ENCODE measurements around the gene RSKR.

Gene RSKR

DNA sequence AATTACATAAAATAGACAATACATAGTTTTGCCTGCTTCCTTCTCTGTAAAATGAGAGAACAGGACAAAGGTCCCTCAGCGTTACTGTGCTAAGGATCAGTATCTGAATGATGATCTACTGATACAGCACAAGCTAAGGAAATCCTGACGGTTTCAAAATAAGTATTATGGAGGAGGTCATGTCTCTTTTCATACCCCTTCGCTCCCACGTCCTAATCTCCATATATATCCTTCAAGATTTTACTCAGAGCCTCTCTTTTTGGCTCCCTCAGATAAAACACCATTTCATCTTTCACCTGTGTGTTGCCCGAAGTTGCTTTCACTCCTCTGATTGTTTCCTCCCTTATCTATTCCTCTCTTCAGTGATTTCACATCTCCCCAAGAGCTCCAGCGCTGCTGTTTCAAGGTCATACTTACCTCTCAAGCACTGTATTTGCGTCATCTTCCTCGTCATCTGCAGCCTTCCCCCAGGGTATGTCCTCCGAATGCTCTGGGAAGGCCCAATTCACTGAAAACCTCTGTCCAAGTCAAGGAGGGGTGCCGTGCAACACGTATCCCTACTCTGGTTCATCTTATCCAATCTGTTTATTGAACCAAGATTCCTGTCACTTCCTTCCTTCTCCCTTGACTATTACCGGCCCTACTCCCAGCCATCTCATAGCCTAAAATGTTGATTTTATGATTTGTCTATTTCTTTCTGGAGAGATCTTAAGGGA is 32.2 kb upstream of the RSKR start:
- Histone ChIP-seq H3K36me3 (ENCODE audit: control insufficient read depth in 1 of 2, insufficient read depth in 2 of 2, low read length in 2 of 2) (peaks cover 13 to 29% of the 10 kb centered on the region in 2 donors), H3K4me3 (ENCODE audit: low read depth in 1 of 2, low read length in 2 of 2) (peak overlapping the region; percentile 66 to 94), H3K4me1 (ENCODE audit: control insufficient read depth in 1 of 2, insufficient read depth in 2 of 2, low read length in 2 of 2) (peaks cover 18 to 31% of the 10 kb centered on the region in 2 donors), H3K27ac (ENCODE audit: low read length) (peak overlapping the region; percentile 92), H3K27me3 (ENCODE audit: low read depth, low read length) (no peaks in the 10 kb centered on the region), H3K9me3 (ENCODE audit: control insufficient read depth in 1 of 2, low read length in 2 of 2) (no peaks in the 10 kb centered on the region)

DNA sequence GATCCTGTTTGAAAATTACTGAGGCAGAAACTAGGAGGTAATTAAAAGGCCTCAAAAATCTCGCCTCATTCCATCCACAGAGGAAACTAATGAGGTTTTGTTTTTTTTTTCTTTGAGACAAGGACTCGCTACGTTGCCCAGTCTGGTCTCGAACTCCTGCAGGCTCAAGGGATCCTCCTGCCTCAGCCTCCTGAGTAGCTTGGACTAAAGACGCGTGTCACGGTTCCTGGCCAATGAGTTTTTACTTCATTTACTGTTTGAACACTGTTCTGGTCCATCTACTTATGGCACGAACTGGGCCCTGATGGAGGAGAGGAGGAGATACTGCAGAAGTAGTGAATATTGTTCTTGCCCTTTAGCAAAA is 31.6 kb upstream of the RSKR start:
- peak overlapping the region; percentile 66 to 94 for H3K4me3 ChIP-seq (ENCODE audit: low read depth in 1 of 2, low read length in 2 of 2)
- H3K27me3 ChIP-seq (ENCODE audit: low read depth, low read length), result no peaks in the 10 kb centered on the region
- peaks cover 18 to 31% of the 10 kb centered on the region in 2 donors for H3K4me1 ChIP-seq (ENCODE audit: control insufficient read depth in 1 of 2, insufficient read depth in 2 of 2, low read length in 2 of 2)
- H3K9me3 ChIP-seq (ENCODE audit: control insufficient read depth in 1 of 2, low read length in 2 of 2), result no peaks in the 10 kb centered on the region
- peak overlapping the region; percentile 92 for H3K27ac ChIP-seq (ENCODE audit: low read length)
- H3K36me3 ChIP-seq (ENCODE audit: control insufficient read depth in 1 of 2, insufficient read depth in 2 of 2, low read length in 2 of 2), result peaks cover 20 to 35% of the 10 kb centered on the region in 2 donors

DNA sequence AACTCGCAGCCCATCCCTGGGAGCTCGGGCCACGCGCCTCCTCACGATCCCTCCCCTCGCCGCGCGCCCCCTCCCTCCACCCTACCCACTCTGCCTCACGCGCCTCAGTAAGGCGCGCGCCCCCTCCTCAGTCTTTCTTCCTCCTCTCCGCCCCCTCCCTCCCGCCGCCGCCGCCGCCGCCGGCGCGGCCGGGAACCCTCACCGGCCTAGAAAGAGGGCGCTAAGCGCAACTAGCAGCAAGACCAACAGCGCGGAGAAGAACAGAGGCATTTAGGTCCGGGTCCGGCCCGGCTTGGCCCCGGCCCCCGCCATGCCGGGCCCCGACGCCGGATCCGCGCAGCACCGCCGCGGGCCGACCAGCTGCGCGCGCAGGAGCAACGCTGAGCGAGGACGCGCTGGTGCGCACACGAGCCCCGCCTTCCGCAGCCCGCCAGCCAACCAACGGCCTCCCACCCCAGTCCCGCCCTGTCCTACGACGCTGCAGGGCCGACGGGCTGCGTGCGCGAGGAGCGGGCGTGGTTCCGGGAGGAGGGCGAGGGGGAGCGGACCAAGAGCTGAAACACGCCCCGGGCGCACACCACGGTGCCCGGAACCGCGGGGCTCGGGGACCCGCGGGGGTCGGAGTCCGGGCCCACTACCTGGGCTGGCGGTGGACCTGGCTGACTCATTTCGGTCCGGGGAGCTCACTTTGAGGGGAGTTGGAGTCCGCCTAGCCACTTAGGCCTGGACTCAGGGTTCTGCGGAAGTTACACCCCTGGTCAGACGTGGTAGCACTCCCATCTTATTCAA is 31.0 kb upstream of the RSKR start, which contains the start of gene BLTP2:
Gene BLTP2, minus strand, starts transcription at position 372 of the 789 bp plus-strand sequence. Its CDS starts 102 bp downstream, at position 270.
- Histone ChIP-seq H3K27me3 (ENCODE audit: low read depth, low read length) (no peaks in the 10 kb centered on the region), H3K27ac (ENCODE audit: low read length) (peak within 1 kb of the TSS; percentile 92), H3K4me1 (ENCODE audit: control insufficient read depth in 1 of 2, insufficient read depth in 2 of 2, low read length in 2 of 2) (peaks cover 18 to 31% of the 10 kb centered on the region in 2 donors), H3K9me3 (ENCODE audit: control insufficient read depth in 1 of 2, low read length in 2 of 2) (no peaks in the 10 kb centered on the region), H3K4me3 (ENCODE audit: low read depth in 1 of 2, low read length in 2 of 2) (peak within 1 kb of the TSS; percentile 94 to 95), H3K36me3 (ENCODE audit: control insufficient read depth in 1 of 2, insufficient read depth in 2 of 2, low read length in 2 of 2) (peaks cover 22 to 39% of the 10 kb centered on the region in 2 donors)

DNA sequence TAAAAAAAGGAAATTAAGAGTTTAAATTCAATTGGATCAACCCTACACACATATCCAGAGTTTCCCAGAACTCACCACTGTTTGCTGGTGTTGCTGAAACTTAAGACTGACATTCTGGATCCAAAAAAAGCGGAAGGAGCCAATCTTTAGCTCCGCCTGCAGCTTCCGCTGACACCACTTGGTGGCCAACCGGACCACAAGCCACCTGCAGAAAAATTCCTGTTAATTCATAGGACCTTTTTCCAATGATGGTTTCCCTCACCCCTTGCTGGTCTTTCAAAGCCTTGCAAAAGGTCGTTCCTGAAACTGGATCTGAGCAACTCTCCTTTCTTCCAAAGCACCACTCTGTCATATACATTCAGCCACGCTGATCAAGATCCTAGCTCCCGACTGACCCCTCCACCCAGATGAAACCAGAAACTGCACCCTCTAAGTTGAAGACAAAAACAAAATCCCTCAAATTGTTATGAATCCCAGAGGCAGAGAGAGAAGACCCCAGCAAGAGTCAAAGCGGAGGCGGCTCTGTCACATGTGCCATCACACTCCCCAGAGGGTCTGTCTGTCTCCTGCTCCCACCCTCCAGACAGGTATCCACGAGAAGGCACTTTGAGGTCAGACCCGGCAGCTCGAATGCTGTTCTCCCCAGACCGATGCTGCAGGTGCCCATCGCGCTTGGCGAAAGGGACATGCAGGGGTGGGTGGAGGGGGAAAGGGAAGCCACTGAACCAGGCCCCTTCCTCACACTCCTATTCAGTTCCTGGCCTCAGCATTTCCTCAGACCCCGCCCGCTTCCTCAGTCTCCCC is 30.2 kb upstream of the RSKR start:
- Histone ChIP-seq H3K9me3 (ENCODE audit: control insufficient read depth in 1 of 2, low read length in 2 of 2) (no peaks in the 10 kb centered on the region), H3K27ac (ENCODE audit: low read length) (peak overlapping the region; percentile 61), H3K27me3 (ENCODE audit: low read depth, low read length) (no peaks in the 10 kb centered on the region), H3K36me3 (ENCODE audit: control insufficient read depth in 1 of 2, insufficient read depth in 2 of 2, low read length in 2 of 2) (peaks cover 29 to 46% of the 10 kb centered on the region in 2 donors), H3K4me3 (ENCODE audit: low read depth in 1 of 2, low read length in 2 of 2) (peak overlapping the region; percentile 94 to 95), H3K4me1 (ENCODE audit: control insufficient read depth in 1 of 2, insufficient read depth in 2 of 2, low read length in 2 of 2) (peaks cover 18 to 31% of the 10 kb centered on the region in 2 donors)

DNA sequence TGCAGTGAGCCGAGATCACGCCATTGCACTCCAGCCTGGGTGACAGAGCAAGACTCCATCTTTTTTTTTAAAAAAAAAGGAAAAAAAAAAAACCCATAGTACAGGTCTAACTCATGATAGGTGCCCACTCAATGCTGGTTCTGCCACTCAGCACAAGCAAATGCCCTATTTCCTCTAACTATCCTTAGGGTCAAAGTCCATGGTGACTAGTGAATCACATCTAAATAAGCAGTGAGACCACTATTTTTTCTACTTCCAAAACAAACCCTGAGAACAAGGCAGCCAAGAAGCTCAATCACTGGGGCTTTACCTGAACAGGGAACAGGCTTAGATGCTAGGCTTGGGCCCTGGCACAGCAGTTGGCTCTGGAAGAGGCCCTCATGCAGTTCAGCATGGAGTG is 27.6 kb upstream of the RSKR start:
- no peaks in the 10 kb centered on the region for H3K27me3 ChIP-seq (ENCODE audit: low read depth, low read length)
- no peak overlapping the region for H3K4me3 ChIP-seq (ENCODE audit: low read depth in 1 of 2, low read length in 2 of 2)
- peaks cover 17 to 29% of the 10 kb centered on the region in 2 donors for H3K4me1 ChIP-seq (ENCODE audit: control insufficient read depth in 1 of 2, insufficient read depth in 2 of 2, low read length in 2 of 2)
- H3K27ac ChIP-seq (ENCODE audit: low read length), result no peak overlapping the region
- H3K36me3 ChIP-seq (ENCODE audit: control insufficient read depth in 1 of 2, insufficient read depth in 2 of 2, low read length in 2 of 2), result peaks cover 47 to 61% of the 10 kb centered on the region in 2 donors
- H3K9me3 ChIP-seq (ENCODE audit: control insufficient read depth in 1 of 2, low read length in 2 of 2), result no peaks in the 10 kb centered on the region

DNA sequence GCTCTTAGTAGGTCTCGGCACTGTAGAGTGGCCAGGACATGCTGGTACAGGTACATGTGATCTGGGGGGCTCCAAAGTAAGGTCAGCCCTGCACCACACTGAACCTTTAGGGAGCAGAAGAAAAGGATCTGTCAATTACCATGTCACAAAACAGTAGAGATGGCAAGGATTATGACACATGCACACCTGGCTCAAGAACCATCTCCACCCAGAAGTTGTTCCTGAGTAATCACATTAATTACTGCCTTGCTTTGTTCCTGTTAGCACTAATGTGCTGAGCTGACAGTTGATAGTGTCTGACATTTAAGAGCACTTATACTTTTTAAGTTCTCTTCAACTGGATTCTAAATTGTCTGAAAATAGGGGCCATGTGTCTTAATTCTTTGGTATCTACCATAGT is 21.5 kb upstream of the RSKR start:
- Histone ChIP-seq H3K9me3 (ENCODE audit: control insufficient read depth in 1 of 2, low read length in 2 of 2) (no peaks in the 10 kb centered on the region), H3K36me3 (ENCODE audit: control insufficient read depth in 1 of 2, insufficient read depth in 2 of 2, low read length in 2 of 2) (peaks cover 92 to 95% of the 10 kb centered on the region in 2 donors), H3K4me1 (ENCODE audit: control insufficient read depth in 1 of 2, insufficient read depth in 2 of 2, low read length in 2 of 2) (no peaks in the 10 kb centered on the region), H3K4me3 (ENCODE audit: low read depth in 1 of 2, low read length in 2 of 2) (no peak overlapping the region), H3K27me3 (ENCODE audit: low read depth, low read length) (no peaks in the 10 kb centered on the region), H3K27ac (ENCODE audit: low read length) (no peak overlapping the region)

DNA sequence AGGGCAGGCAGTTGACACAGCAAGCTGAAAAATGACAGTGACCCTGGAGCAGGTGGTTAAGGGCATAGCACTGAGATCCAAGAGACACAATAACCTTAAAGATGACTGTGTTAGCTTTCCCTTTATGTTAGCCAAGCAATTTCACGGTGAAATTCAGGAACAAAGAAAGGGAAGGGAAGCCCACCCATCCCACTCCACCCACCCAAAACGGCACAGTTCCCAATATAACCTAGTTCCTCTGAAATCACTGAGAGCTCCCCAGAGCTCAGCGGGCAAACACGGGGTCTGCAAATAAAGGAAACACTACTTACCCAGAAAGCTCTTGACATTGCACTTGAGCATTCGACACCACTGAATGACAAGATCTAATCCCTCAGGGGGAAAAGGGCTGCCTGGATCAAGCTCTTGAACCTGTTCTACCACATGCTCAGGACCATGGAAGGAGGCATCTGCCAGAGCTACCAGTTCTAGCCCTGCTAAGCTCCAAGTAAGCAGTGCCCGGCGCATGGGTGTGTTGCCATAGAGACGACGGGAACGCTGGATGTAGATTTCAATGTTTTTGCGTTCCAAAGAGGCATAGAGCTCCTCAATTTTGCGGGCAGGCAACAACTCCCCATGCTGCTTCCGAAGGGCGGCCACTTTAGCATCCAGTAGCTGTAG is 20.4 kb upstream of the RSKR start:
- Histone ChIP-seq H3K4me1 (ENCODE audit: control insufficient read depth in 1 of 2, insufficient read depth in 2 of 2, low read length in 2 of 2) (no peaks in the 10 kb centered on the region), H3K4me3 (ENCODE audit: low read depth in 1 of 2, low read length in 2 of 2) (no peak overlapping the region), H3K9me3 (ENCODE audit: control insufficient read depth in 1 of 2, low read length in 2 of 2) (no peaks in the 10 kb centered on the region), H3K27ac (ENCODE audit: low read length) (no peak overlapping the region), H3K36me3 (ENCODE audit: control insufficient read depth in 1 of 2, insufficient read depth in 2 of 2, low read length in 2 of 2) (peaks cover 84 to 86% of the 10 kb centered on the region in 2 donors), H3K27me3 (ENCODE audit: low read depth, low read length) (no peaks in the 10 kb centered on the region)

DNA sequence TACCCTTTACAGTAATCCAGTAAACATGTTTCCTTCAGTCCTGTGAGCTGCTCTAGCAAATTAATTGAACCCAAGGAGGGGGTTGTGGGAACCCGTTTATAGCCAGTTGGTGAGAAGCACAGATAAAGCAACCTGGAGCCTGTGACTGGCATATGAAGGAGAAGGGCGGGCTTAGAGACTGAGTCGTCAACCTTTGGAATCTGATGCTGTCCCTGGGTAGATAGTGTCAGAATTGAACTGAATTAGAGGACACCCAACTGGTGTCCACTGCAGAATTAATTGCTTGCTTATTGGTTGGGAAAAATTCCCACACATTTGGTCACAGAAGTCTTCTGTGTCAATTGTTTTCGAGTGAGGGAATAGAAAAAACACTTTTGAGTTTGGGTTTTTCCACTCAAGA is 12.8 kb upstream of the RSKR start:
- Histone ChIP-seq H3K9me3 (ENCODE audit: control insufficient read depth in 1 of 2, low read length in 2 of 2) (no peaks in the 10 kb centered on the region), H3K36me3 (ENCODE audit: control insufficient read depth in 1 of 2, insufficient read depth in 2 of 2, low read length in 2 of 2) (peaks cover 53 to 54% of the 10 kb centered on the region in 2 donors), H3K4me3 (ENCODE audit: low read depth in 1 of 2, low read length in 2 of 2) (no peak overlapping the region), H3K27me3 (ENCODE audit: low read depth, low read length) (no peaks in the 10 kb centered on the region), H3K27ac (ENCODE audit: low read length) (no peak overlapping the region), H3K4me1 (ENCODE audit: control insufficient read depth in 1 of 2, insufficient read depth in 2 of 2, low read length in 2 of 2) (no peaks in the 10 kb centered on the region)

DNA sequence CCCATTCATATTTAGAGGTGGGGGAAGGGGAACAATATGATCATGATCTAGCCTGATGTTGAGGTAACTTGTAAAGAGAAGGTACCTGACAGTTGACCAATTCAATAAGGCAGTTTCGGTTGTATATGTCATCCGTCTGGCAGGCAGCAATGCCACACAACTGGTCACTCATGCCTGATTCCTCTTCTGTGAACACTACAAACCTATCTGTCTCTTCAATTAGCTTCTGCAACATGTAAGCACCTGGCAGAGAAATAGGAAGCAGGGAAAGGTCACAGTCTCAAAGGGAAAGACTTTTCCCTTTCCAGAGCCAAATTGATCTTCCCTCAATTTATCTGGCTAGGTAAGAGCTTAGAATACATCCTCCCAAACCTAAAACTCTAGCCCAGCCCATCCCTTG is 10.2 kb upstream of the RSKR start:
- Histone ChIP-seq H3K27me3 (ENCODE audit: low read depth, low read length) (no peaks in the 10 kb centered on the region), H3K9me3 (ENCODE audit: control insufficient read depth in 1 of 2, low read length in 2 of 2) (no peaks in the 10 kb centered on the region), H3K4me3 (ENCODE audit: low read depth in 1 of 2, low read length in 2 of 2) (no peak overlapping the region), H3K36me3 (ENCODE audit: control insufficient read depth in 1 of 2, insufficient read depth in 2 of 2, low read length in 2 of 2) (peaks cover 68 to 69% of the 10 kb centered on the region in 2 donors), H3K4me1 (ENCODE audit: control insufficient read depth in 1 of 2, insufficient read depth in 2 of 2, low read length in 2 of 2) (no peaks in the 10 kb centered on the region), H3K27ac (ENCODE audit: low read length) (no peak overlapping the region)

DNA sequence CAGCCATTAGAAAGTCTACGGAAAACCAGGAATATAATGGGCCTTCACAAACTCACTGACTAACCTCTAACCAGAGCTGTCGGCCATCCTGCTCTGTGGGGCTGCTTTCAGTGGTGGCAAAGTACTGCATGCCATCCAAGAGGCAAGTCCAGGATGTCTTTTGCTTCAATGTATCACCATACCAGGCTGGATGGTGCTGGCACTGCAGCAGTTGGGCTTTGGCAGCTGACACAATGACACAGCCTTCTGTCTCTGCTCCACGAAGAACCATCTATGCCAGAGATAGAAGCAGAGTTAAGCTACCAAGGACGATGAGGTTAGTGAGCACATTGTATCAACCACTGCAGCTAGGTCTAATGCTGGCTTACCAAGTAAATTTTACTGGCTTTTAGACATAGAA is 9.7 kb upstream of the RSKR start:
- Histone ChIP-seq H3K27ac (ENCODE audit: low read length) (no peak overlapping the region), H3K4me3 (ENCODE audit: low read depth in 1 of 2, low read length in 2 of 2) (no peak overlapping the region), H3K4me1 (ENCODE audit: control insufficient read depth in 1 of 2, insufficient read depth in 2 of 2, low read length in 2 of 2) (no peaks in the 10 kb centered on the region), H3K36me3 (ENCODE audit: control insufficient read depth in 1 of 2, insufficient read depth in 2 of 2, low read length in 2 of 2) (peaks cover 73% of the 10 kb centered on the region in 2 donors), H3K9me3 (ENCODE audit: control insufficient read depth in 1 of 2, low read length in 2 of 2) (no peaks in the 10 kb centered on the region), H3K27me3 (ENCODE audit: low read depth, low read length) (no peaks in the 10 kb centered on the region)

All from muscle layer of duodenum (tissue), 2 donors.